Measurements from ENCODE around the gene MAP3K12. TPM values are rescaled to one million over a fixed set of nuclear protein-coding genes. Genes with fewer than 3 reads are reported as not detected.

MAP3K12 gene
- total and polyA plus RNA-seq, 2 of the 13 experiments (the other 11 are each of a cell fraction or from before 2014, with no cell fraction given) = 0.20 to 1.1 TPM

DNA sequence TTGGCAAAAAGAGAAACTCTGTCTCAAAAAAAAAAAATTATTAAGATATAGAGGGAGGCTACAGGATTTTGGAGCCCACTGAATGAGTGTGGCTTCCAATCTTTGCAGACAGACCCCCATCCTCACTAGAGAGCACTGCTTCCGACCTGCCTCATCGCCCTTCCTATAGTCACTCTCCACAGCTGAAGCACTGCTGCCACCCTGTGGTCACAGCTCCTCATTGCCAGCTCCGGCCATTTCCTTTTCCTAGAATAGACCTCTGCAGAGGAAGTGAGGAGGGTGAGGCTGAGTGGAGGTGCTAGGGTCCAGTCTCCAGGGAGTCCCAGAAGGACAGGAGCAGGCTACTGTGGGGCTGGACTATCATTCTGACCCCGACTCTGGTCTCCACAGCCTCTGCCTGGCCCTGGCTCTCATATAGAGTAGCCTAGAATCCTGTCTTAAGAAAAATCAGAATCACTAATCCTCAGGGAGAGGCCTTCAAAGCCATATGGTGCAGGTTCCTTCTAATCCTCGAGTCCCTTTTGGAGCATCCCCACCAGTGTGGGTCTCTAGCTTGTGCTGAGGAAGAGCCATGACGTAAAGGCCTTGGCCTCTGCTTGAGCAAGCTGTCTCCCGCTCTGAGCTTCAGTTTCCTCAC is 9.4 kb upstream of the MAP3K12 start (continued):
- TF ChIP-seq ZFYVE20 (CRISPR knock-in tag; IDR thresholded peaks at IDR 0.05; ENCODE audit: borderline replicate concordance, low read depth) = no peak
- TF ChIP-seq AGO1 (IDR thresholded peaks at IDR 0.05; ENCODE audit: low read depth, low read length, poor library complexity, severe bottlenecking) = no peak
- TF ChIP-seq ZNF891 (CRISPR knock-in tag; IDR thresholded peaks at IDR 0.05) = no peak
- TF ChIP-seq FOXA3 (CRISPR knock-in tag; IDR thresholded peaks at IDR 0.05) = 0 out of 2 replicates have a peak, but pooled peaks have one; percentile 21
- no peak for TF ChIP-seq DNMT1 (CRISPR knock-in tag; IDR thresholded peaks at IDR 0.05)
- no peak for TF ChIP-seq TAF15 (IDR thresholded peaks at IDR 0.05; ENCODE audit: low read depth, low read length, poor library complexity, severe bottlenecking)
- TF ChIP-seq, protein P1, sequence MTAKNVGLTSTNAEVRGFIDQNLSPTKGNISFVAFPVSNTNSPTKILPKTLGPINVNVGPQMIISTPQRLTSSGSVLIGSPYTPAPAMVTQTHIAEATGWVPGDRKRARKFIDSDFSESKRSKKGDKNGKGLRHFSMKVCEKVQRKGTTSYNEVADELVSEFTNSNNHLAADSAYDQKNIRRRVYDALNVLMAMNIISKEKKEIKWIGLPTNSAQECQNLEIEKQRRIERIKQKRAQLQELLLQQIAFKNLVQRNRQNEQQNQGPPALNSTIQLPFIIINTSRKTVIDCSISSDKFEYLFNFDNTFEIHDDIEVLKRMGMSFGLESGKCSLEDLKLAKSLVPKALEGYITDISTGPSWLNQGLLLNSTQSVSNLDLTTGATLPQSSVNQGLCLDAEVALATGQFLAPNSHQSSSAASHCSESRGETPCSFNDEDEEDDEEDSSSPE (CRISPR knock-in tag; IDR thresholded peaks at IDR 0.05) = no peak
- no peak for TF ChIP-seq WIZ (CRISPR knock-in tag; IDR thresholded peaks at IDR 0.05)
- TF ChIP-seq SOX13 (IDR thresholded peaks at IDR 0.05) = no peak
- TF ChIP-seq SOX13 (CRISPR knock-in tag; conservative IDR thresholded peaks at IDR 0.05 in 1 of 2, IDR thresholded peaks at IDR 0.05 in 1 of 2) = no peak
- no peak for TF ChIP-seq ZNF713 (CRISPR knock-in tag; IDR thresholded peaks at IDR 0.05)
- TF ChIP-seq PRDM4 (CRISPR knock-in tag; IDR thresholded peaks at IDR 0.05; ENCODE audit: borderline replicate concordance) = no peak
- TF ChIP-seq HDAC1 (CRISPR knock-in tag; IDR thresholded peaks at IDR 0.05) = no peak
- TF ChIP-seq SSRP1 (CRISPR knock-in tag; IDR thresholded peaks at IDR 0.05) = no peak
- no peak for TF ChIP-seq ZNF674 (CRISPR knock-in tag; IDR thresholded peaks at IDR 0.05; ENCODE audit: low read depth)
- TF ChIP-seq, protein P2, sequence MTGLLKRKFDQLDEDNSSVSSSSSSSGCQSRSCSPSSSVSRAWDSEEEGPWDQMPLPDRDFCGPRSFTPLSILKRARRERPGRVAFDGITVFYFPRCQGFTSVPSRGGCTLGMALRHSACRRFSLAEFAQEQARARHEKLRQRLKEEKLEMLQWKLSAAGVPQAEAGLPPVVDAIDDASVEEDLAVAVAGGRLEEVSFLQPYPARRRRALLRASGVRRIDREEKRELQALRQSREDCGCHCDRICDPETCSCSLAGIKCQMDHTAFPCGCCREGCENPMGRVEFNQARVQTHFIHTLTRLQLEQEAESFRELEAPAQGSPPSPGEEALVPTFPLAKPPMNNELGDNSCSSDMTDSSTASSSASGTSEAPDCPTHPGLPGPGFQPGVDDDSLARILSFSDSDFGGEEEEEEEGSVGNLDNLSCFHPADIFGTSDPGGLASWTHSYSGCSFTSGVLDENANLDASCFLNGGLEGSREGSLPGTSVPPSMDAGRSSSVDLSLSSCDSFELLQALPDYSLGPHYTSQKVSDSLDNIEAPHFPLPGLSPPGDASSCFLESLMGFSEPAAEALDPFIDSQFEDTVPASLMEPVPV (CRISPR knock-in tag; IDR thresholded peaks at IDR 0.05) = no peak
- TF ChIP-seq ZNF572 (CRISPR knock-in tag; IDR thresholded peaks at IDR 0.05) = 0 out of 2 replicates have a peak, but pooled peaks have one; percentile 39
- TF ChIP-seq, protein P3, sequence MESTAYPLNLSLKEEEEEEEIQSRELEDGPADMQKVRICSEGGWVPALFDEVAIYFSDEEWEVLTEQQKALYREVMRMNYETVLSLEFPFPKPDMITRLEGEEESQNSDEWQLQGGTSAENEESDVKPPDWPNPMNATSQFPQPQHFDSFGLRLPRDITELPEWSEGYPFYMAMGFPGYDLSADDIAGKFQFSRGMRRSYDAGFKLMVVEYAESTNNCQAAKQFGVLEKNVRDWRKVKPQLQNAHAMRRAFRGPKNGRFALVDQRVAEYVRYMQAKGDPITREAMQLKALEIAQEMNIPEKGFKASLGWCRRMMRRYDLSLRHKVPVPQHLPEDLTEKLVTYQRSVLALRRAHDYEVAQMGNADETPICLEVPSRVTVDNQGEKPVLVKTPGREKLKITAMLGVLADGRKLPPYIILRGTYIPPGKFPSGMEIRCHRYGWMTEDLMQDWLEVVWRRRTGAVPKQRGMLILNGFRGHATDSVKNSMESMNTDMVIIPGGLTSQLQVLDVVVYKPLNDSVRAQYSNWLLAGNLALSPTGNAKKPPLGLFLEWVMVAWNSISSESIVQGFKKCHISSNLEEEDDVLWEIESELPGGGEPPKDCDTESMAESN (CRISPR knock-in tag; conservative IDR thresholded peaks at IDR 0.05) = no peak
- TF ChIP-seq ZNF282 (IDR thresholded peaks at IDR 0.05; ENCODE audit: partially characterized antibody) = no peak
- TF ChIP-seq ZNF775 (CRISPR knock-in tag; IDR thresholded peaks at IDR 0.05; ENCODE audit: borderline replicate concordance) = no peak

Data from HepG2 (cell line).